DOHH2 (cell line): ENCODE data around the gene TIMMDC1.

ENCODE experiments used
- CTCF ChIP-seq: fragments of 200-600 bp; sonication (generic); IDR thresholded peaks from one replicate; pipeline ENCODE4 v1.5.1; 2014; ENCODE audit warnings: antibody characterized with exemption, mild to moderate bottlenecking, low read depth, low read length; ENCODE audit not compliant: poor library complexity, severe bottlenecking
- EZH2phosphoT487 ChIP-seq: fragments of 200-600 bp; sonication (generic); IDR thresholded peaks from 2 replicates; pipeline ENCODE4 v1.6.1; 2017; ENCODE audit warnings: borderline replicate concordance, mild to moderate bottlenecking, antibody characterized with exemption, low read length, moderate library complexity, mixed read lengths

- TF ChIP-seq EZH2phosphoT487, result no peak
- no peak for TF ChIP-seq CTCF
Observed at GRCh38 chr3:119558626-119559317, 60.4 kb downstream of the TIMMDC1 start.
